Endothelial cell of umbilical vein (primary cell): ENCODE measurements around the gene HIRA.
"Not testable (repeated sequence)": the region's sequence is repeated elsewhere in the genome, so short reads cannot be mapped to it uniquely, and the experiment has no call there.

ENCODE experiments used
- EZH2 ChIP-seq: IDR thresholded peaks from 2 replicates; pipeline ENCODE4 v1.6.1; 2012; ENCODE audit warnings: borderline replicate concordance, low read depth, mild to moderate bottlenecking, moderate library complexity, low read length, inconsistent platforms; ENCODE audit not compliant: severe bottlenecking
- FOS ChIP-seq: IDR thresholded peaks from 2 replicates; pipeline ENCODE4 v1.6.1; 2011; ENCODE audit warnings: mild to moderate bottlenecking, low read length, moderate library complexity, borderline replicate concordance; ENCODE audit not compliant: insufficient read depth
- JUN ChIP-seq: IDR thresholded peaks from 2 replicates; pipeline ENCODE4 v1.6.1; 2011; ENCODE audit warnings: borderline replicate concordance, low read depth; ENCODE audit not compliant: insufficient read length, insufficient read depth
- POLR2A ChIP-seq: IDR thresholded peaks from 2 replicates; pipeline ENCODE4 v1.6.1; 2012; ENCODE audit warnings: low read depth, mild to moderate bottlenecking, control low read depth, low read length
- POLR2AphosphoS5 ChIP-seq: IDR thresholded peaks from 2 replicates; pipeline ENCODE4 v1.6.1; 2012; ENCODE audit warnings: low read depth, mild to moderate bottlenecking, control low read depth, low read length, moderate library complexity; ENCODE audit not compliant: insufficient read depth
- TF ChIP-seq, protein P1 (sequence below), 2 donors: IDR thresholded peaks; 1 replicate in 1 of 2; 2 replicates in 1 of 2; pipeline ENCODE4 v1.5.1; 2011; ENCODE audit warnings: low read length in 2 of 2, mild to moderate bottlenecking in 2 of 2, moderate library complexity in 2 of 2, control low read depth in 1 of 2, inconsistent platforms in 1 of 2, low read depth in 1 of 2; ENCODE audit not compliant: insufficient read depth in 1 of 2; ENCODE audit errors: extremely low read depth in 1 of 2

- TF ChIP-seq POLR2A, POLR2AphosphoS5, EZH2, FOS, JUN: not testable (repeated sequence)
- TF ChIP-seq, protein P1, sequence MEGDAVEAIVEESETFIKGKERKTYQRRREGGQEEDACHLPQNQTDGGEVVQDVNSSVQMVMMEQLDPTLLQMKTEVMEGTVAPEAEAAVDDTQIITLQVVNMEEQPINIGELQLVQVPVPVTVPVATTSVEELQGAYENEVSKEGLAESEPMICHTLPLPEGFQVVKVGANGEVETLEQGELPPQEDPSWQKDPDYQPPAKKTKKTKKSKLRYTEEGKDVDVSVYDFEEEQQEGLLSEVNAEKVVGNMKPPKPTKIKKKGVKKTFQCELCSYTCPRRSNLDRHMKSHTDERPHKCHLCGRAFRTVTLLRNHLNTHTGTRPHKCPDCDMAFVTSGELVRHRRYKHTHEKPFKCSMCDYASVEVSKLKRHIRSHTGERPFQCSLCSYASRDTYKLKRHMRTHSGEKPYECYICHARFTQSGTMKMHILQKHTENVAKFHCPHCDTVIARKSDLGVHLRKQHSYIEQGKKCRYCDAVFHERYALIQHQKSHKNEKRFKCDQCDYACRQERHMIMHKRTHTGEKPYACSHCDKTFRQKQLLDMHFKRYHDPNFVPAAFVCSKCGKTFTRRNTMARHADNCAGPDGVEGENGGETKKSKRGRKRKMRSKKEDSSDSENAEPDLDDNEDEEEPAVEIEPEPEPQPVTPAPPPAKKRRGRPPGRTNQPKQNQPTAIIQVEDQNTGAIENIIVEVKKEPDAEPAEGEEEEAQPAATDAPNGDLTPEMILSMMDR (IDR thresholded peaks at IDR 0.05; ENCODE audit: extremely low read depth in 1 of 2, insufficient read depth in 1 of 2, low read depth in 1 of 2, low read length in 2 of 2), result not testable (repeated sequence)
These were observed 68.0 kb downstream of the HIRA start for GRCh38 chr22:19363541-19363940.
